Neural progenitor cell (in vitro differentiated cells): ENCODE results near the gene PROZ. TPM values are rescaled to one million over a fixed set of nuclear protein-coding genes. Genes with fewer than 3 reads are reported as not detected.

ENCODE experiments used
- DNase-seq: peaks from one replicate; pipeline ENCODE4 v3.0.0-alpha.2; 2016; ENCODE audit warnings: low spot score
- H2AFZ ChIP-seq: fragments of 200-600 bp; sonication (generic); replicated peaks from 2 replicates; pipeline ENCODE4 v1.6.1; 2016; ENCODE audit warnings: antibody characterized with exemption
- H3F3A ChIP-seq: fragments of 200-600 bp; sonication (generic); 2 replicates; pipeline ENCODE4 v1.6.1; 2016; ENCODE audit warnings: antibody characterized with exemption, low read depth
- H3K27ac ChIP-seq: fragments of 200-600 bp; sonication (generic); 2 replicates; pipeline ENCODE4 v1.5.1; 2016; ENCODE audit warnings: mild to moderate bottlenecking
- H3K27me3 ChIP-seq: fragments of 200-600 bp; sonication (generic); 2 replicates; pipeline ENCODE4 v1.6.1; 2016; ENCODE audit warnings: mild to moderate bottlenecking, moderate library complexity
- H3K36me3 ChIP-seq: fragments of 200-600 bp; sonication (generic); 2 replicates; pipeline ENCODE4 v1.5.1; 2016
- H3K4me1 ChIP-seq: fragments of 200-600 bp; sonication (generic); 2 replicates; pipeline ENCODE4 v1.6.1; 2016; ENCODE audit warnings: mixed run types
- H3K4me2 ChIP-seq: fragments of 200-600 bp; sonication (generic); 2 replicates; pipeline ENCODE4 v1.6.1; 2016
- H3K4me3 ChIP-seq: fragments of 200-600 bp; sonication (generic); 2 replicates; pipeline ENCODE4 v1.5.1; 2016
- H3K79me2 ChIP-seq: fragments of 200-600 bp; sonication (generic); 2 replicates; pipeline ENCODE4 v1.6.1; 2016; ENCODE audit warnings: low read depth
- H3K9ac ChIP-seq: fragments of 200-600 bp; sonication (generic); 2 replicates; pipeline ENCODE4 v1.6.1; 2016
- H3K9me3 ChIP-seq: fragments of 200-600 bp; sonication (generic); 2 replicates; pipeline ENCODE4 v1.5.1; 2016; ENCODE audit warnings: low read depth
- H4K20me1 ChIP-seq: fragments of 200-600 bp; sonication (generic); 2 replicates; pipeline ENCODE4 v1.6.1; 2016; ENCODE audit warnings: low read depth
- H3K27ac Mint-ChIP-seq: 3 replicates; pipeline ENCODE4 v1.8.0; 2021; ENCODE audit warnings: mixed read lengths
- H3K27me3 Mint-ChIP-seq: 2 replicates; pipeline ENCODE4 v1.8.0; 2022; ENCODE audit warnings: low read depth, mild to moderate bottlenecking, inconsistent platforms, moderate library complexity, mixed read lengths; ENCODE audit not compliant: insufficient read depth
- H3K36me3 Mint-ChIP-seq: 3 replicates; pipeline ENCODE4 v1.8.0; 2021; ENCODE audit warnings: mixed read lengths
- H3K4me1 Mint-ChIP-seq: 3 replicates; pipeline ENCODE4 v1.8.0; 2021; ENCODE audit warnings: mixed read lengths
- H3K4me3 Mint-ChIP-seq: 3 replicates; pipeline ENCODE4 v1.8.0; 2021; ENCODE audit warnings: mild to moderate bottlenecking, moderate library complexity, mixed read lengths
- H3K9me3 Mint-ChIP-seq: 3 replicates; pipeline ENCODE4 v1.8.0; 2020; ENCODE audit warnings: mixed read lengths
- EZH2 ChIP-seq: fragments of 200-600 bp; sonication (generic); IDR thresholded peaks from 2 replicates; pipeline ENCODE4 v1.6.1; 2017; ENCODE audit warnings: antibody characterized with exemption, mild to moderate bottlenecking, moderate library complexity
- EZH2phosphoT487 ChIP-seq: fragments of 200-600 bp; sonication (generic); IDR thresholded peaks from 2 replicates; pipeline ENCODE4 v1.6.1; 2017; ENCODE audit warnings: antibody characterized with exemption
- total RNA-seq: library from RNA; depleted of rRNA; stranded (reverse); fragments of >200 nt; gene quantifications from 2 replicates; pipeline ENCODE4 v1.2.3, GENCODE V29; 2015; ENCODE audit warnings: low replicate concordance
- TF ChIP-seq, protein P1 (sequence below): fragments of 200-600 bp; sonication (generic); IDR thresholded peaks from 2 replicates; pipeline ENCODE4 v1.5.1; 2017; ENCODE audit warnings: antibody characterized with exemption, mild to moderate bottlenecking

Gene PROZ
- total RNA-seq, 1 donor from 2014 or later = not detected

DNA sequence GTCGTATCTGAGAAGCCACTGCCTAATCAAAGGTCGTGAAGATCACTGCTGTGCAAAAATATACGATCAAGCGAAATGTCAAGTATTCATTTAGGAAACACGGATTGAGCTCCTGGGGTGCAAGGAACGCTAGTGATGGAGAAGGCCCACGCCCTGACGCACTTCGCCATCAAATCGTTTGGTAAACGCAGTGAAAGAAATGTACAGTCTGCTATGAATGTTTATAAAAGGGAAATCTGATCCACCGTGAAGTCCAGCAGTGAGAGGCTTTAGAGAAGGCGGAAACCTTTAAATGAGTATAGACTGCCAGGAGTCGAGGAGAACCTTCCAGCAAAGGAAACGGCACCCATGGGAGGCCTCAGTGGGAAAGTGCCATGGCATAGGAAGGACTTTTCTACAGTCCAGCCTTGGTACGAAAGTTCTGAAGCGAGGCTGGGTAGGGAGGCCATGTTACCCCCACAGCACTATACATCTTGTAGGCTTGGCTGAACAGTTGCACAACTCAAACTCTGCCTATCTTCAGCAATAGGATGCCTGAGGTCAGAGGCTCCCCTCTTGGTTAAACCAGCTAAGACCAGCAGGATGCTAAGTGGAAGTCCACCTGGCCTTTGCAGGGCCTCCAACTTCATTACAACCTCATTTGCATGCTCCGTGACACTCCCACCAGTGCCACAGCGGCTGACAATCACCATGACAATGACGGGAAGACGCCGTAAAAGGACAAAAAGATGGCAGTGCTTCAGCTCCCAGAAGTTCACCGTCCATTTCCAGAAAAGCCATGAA, 29.6 kb downstream of the PROZ start:
- H3K4me3 ChIP-seq = no peak overlapping the region
- H3K4me2 ChIP-seq = no peak overlapping the region
- no peaks in the 10 kb centered on the region for H3K4me1 ChIP-seq
- Mint-ChIP-seq H3K9me3 (no peaks in the 10 kb centered on the region), H3K27ac (no peak overlapping the region), H3K4me1 (peaks cover 4% of the 10 kb centered on the region), H3K4me3 (no peak overlapping the region), H3K27me3 (no peaks in the 10 kb centered on the region), H3K36me3 (peaks cover 38% of the 10 kb centered on the region)
- H3F3A ChIP-seq = no peaks in the 10 kb centered on the region
- no peak for TF ChIP-seq EZH2phosphoT487
- no peak for DNase-seq
- no peak overlapping the region for H2AFZ ChIP-seq
- no peaks in the 10 kb centered on the region for H3K79me2 ChIP-seq
- no peaks in the 10 kb centered on the region for H3K27me3 ChIP-seq
- no peak overlapping the region for H3K9ac ChIP-seq
- no peaks in the 10 kb centered on the region for H4K20me1 ChIP-seq
- no peaks in the 10 kb centered on the region for H3K9me3 ChIP-seq
- H3K27ac ChIP-seq = no peak overlapping the region
- peaks cover 11% of the 10 kb centered on the region for H3K36me3 ChIP-seq

DNA sequence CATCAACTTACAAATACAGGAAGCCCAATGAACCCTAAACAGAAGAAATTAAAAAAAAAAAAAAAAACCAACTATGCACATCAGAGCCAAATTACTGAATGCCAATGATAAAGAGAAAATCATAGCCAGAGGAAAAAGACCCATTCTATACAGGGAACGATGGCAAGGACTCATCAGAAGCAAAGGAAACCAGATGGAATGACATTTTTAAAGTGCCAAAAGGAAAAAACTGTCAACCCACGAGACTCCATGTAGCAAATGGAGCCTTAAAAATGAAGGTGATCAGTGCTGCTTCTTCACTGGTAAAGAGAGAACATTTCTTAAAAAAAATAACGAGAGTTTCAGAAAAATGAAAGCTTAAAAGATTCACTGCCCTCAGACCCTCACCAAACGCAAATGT, 31.7 kb downstream of the PROZ start:
- Histone ChIP-seq H4K20me1 (no peaks in the 10 kb centered on the region), H3K79me2 (no peaks in the 10 kb centered on the region), H3K9me3 (no peaks in the 10 kb centered on the region), H2AFZ (no peak overlapping the region), H3K4me1 (no peaks in the 10 kb centered on the region), H3F3A (no peaks in the 10 kb centered on the region), H3K4me2 (no peak overlapping the region), H3K9ac (no peak overlapping the region), H3K36me3 (peaks cover 11% of the 10 kb centered on the region), H3K27ac (no peak overlapping the region), H3K4me3 (no peak overlapping the region), H3K27me3 (no peaks in the 10 kb centered on the region)
- Mint-ChIP-seq H3K27me3 (no peaks in the 10 kb centered on the region), H3K4me3 (no peak overlapping the region), H3K9me3 (no peaks in the 10 kb centered on the region), H3K36me3 (peaks cover 36% of the 10 kb centered on the region), H3K4me1 (peaks cover 2% of the 10 kb centered on the region), H3K27ac (no peak overlapping the region)
- TF ChIP-seq EZH2 = no peak
- TF ChIP-seq EZH2phosphoT487 = no peak
- TF ChIP-seq, protein P1, sequence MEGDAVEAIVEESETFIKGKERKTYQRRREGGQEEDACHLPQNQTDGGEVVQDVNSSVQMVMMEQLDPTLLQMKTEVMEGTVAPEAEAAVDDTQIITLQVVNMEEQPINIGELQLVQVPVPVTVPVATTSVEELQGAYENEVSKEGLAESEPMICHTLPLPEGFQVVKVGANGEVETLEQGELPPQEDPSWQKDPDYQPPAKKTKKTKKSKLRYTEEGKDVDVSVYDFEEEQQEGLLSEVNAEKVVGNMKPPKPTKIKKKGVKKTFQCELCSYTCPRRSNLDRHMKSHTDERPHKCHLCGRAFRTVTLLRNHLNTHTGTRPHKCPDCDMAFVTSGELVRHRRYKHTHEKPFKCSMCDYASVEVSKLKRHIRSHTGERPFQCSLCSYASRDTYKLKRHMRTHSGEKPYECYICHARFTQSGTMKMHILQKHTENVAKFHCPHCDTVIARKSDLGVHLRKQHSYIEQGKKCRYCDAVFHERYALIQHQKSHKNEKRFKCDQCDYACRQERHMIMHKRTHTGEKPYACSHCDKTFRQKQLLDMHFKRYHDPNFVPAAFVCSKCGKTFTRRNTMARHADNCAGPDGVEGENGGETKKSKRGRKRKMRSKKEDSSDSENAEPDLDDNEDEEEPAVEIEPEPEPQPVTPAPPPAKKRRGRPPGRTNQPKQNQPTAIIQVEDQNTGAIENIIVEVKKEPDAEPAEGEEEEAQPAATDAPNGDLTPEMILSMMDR = no peak
- no peak for DNase-seq

DNA sequence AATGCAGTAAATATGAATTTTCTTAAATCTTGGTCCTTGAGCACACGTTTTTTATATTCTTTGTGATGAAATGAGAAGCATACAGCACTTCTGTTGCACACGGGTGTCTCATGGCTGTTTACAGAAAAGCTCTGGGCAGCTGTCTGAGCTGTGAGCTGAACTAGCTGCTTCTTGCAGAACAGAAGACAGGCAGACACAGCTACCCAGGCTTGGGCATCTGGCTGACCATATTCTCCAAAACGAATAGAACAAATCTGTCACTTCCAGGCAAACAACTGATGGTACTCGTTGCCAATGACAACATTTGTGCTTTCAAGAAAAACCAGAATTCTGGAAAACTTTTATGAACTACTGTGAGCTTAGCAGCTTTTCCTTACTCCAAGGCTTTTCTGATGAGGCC, 33.8 kb downstream of the PROZ start:
- Histone ChIP-seq H3K9me3 (no peaks in the 10 kb centered on the region), H4K20me1 (peaks cover 5% of the 10 kb centered on the region), H3K36me3 (peaks cover 22% of the 10 kb centered on the region), H3K9ac (no peak overlapping the region), H3K4me2 (no peak overlapping the region), H3K4me3 (no peak overlapping the region), H2AFZ (no peak overlapping the region), H3K4me1 (no peaks in the 10 kb centered on the region), H3K27me3 (no peaks in the 10 kb centered on the region), H3K79me2 (peaks cover 3% of the 10 kb centered on the region), H3K27ac (no peak overlapping the region), H3F3A (no peaks in the 10 kb centered on the region)
- peaks cover 42% of the 10 kb centered on the region for H3K36me3 Mint-ChIP-seq
- H3K4me3 Mint-ChIP-seq = no peak overlapping the region
- peaks cover 1% of the 10 kb centered on the region for H3K4me1 Mint-ChIP-seq
- no peaks in the 10 kb centered on the region for H3K27me3 Mint-ChIP-seq
- no peak for TF ChIP-seq EZH2phosphoT487
- no peak for TF ChIP-seq EZH2
- TF ChIP-seq, protein P1 = no peak
- H3K27ac Mint-ChIP-seq = no peak overlapping the region
- no peaks in the 10 kb centered on the region for H3K9me3 Mint-ChIP-seq
- DNase-seq = no peak

DNA sequence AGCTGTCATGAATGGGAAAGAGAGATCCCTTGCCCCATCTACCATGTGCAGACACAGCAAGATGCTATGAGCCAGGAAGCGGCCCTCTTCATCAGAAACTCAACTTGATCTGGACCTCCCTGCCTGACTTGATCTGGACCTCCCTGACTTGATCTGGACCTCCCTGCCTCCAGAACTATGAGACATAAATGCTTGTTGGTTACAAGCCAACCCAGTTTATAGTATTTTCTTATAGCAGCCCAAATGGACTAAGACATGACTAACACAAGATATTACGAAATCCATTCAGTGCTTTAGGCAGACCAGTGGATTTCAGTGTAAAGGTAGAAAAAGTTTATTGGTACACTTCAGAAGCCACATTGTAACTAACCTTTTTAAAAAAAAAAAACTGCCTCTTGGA, 34.5 kb downstream of the PROZ start:
- no peak for DNase-seq
- Histone ChIP-seq H3K9me3 (no peaks in the 10 kb centered on the region), H3K4me2 (no peak overlapping the region), H3K79me2 (peaks cover 3% of the 10 kb centered on the region), H3K27ac (no peak overlapping the region), H3K27me3 (no peaks in the 10 kb centered on the region), H4K20me1 (peaks cover 5% of the 10 kb centered on the region), H3K4me1 (no peaks in the 10 kb centered on the region), H2AFZ (no peak overlapping the region), H3K36me3 (peaks cover 22% of the 10 kb centered on the region), H3K4me3 (no peak overlapping the region), H3F3A (no peaks in the 10 kb centered on the region), H3K9ac (no peak overlapping the region)
- Mint-ChIP-seq H3K4me3 (no peak overlapping the region), H3K27me3 (no peaks in the 10 kb centered on the region), H3K9me3 (no peaks in the 10 kb centered on the region), H3K36me3 (peaks cover 38% of the 10 kb centered on the region), H3K27ac (no peak overlapping the region), H3K4me1 (no peaks in the 10 kb centered on the region)
- TF ChIP-seq EZH2phosphoT487 = no peak
- TF ChIP-seq, protein P1 = no peak
- TF ChIP-seq EZH2 = no peak
